A549 (cell line): ENCODE data around the gene ACAD8. TPM values are rescaled to one million over a fixed set of nuclear protein-coding genes. Genes with fewer than 3 reads are reported as not detected.
A peak's percentile ranks its signal among the peaks of the same experiment; 100 is the strongest.

Experiments used
- ATAC-seq, 2 experiments: fragments of 200-7000 bp in 1 of 2; fragments of >200 bp in 1 of 2; cut with Nextera tagmentation in 1 of 2; cut with Tn5 transposase in 1 of 2; 3 replicates each; pipeline versions ENCODE4 v1.8.0 to v1.9.1; 2018 to 2020; ENCODE audit warnings: mild to moderate bottlenecking in 1 of 2, moderate library complexity in 1 of 2
- CTCF ChIA-PET: fragments of 300-600 bp; sonication (Branson Sonifier 250); formaldehyde crosslinking; extraction: SDS; loops from one replicate; lab custom pipeline; 2021; ENCODE audit warnings: antibody characterized with exemption, inconsistent platforms; lab: Yijun Ruan, JAX
- POLR2A ChIA-PET: fragments of 350-600 bp; formaldehyde crosslinking; extraction: SDS; loops from one replicate; lab custom pipeline; 2021; ENCODE audit warnings: antibody characterized with exemption, inconsistent platforms; lab: Yijun Ruan, JAX
- DNase-seq, 2 experiments: peaks; one replicate each; pipeline versions ENCODE4 v3.0.0 to v3.0.0-alpha.2; 2011 to 2016; ENCODE audit warnings: low read depth in 1 of 2, low spot score in 1 of 2
- FAIRE-seq: peaks from 2 replicates; lab custom pipeline; 2011; peaks lifted over from hg19 to GRCh38; lab: Jason Lieb, UNC
- H3K27ac ChIP-seq, 2 experiments: fragments of >200 bp; sonication (Bioruptor Twin); formaldehyde crosslinking; 3 replicates each; pipeline ENCODE4 v1.5.1; 2016 to 2017
- H3K4me1 ChIP-seq: fragments of >200 bp; sonication (Bioruptor Twin); formaldehyde crosslinking; 3 replicates; pipeline ENCODE4 v1.6.1; 2016
- H3K4me2 ChIP-seq: fragments of >200 bp; sonication (Bioruptor Twin); formaldehyde crosslinking; 3 replicates; pipeline ENCODE4 v1.6.1; 2016
- H3K4me3 ChIP-seq: fragments of >200 bp; sonication (Bioruptor Twin); formaldehyde crosslinking; 3 replicates; pipeline ENCODE4 v1.5.1; 2016
- H3K9me3 ChIP-seq: fragments of >200 bp; sonication (Bioruptor Twin); formaldehyde crosslinking; 3 replicates; pipeline ENCODE4 v1.6.1; 2016
- ATOH8 ChIP-seq: fragments of 250-450 bp; sonication (Bioruptor Pico); IDR thresholded peaks from 2 replicates; pipeline ENCODE4 v1.5.0; 2020; ENCODE audit warnings: low read depth, mild to moderate bottlenecking, moderate library complexity
- CBX8 ChIP-seq: fragments of 200-600 bp; sonication (generic); IDR thresholded peaks from 2 replicates; pipeline ENCODE4 v1.6.1; 2016
- CTCF ChIP-seq: fragments of >200 bp; sonication (Bioruptor Twin); formaldehyde crosslinking; IDR thresholded peaks from 3 replicates; pipeline ENCODE4 v1.5.1; 2016
- EHMT2 ChIP-seq: fragments of 200-600 bp; sonication (generic); IDR thresholded peaks from 2 replicates; pipeline ENCODE4 v1.6.1; 2016; ENCODE audit warnings: antibody characterized with exemption, low read depth, mild to moderate bottlenecking, moderate library complexity
- EP300 ChIP-seq, 2 experiments: fragments of >200 bp; sonication (Bioruptor Twin); formaldehyde crosslinking; IDR thresholded peaks; 2 replicates in 1 of 2; 3 replicates in 1 of 2; pipeline ENCODE4 v1.6.1; 2016 to 2017
- FOSB ChIP-seq: fragments of 250-450 bp; sonication (Bioruptor Pico); IDR thresholded peaks from 2 replicates; pipeline ENCODE4 v1.5.0; 2020; ENCODE audit warnings: mild to moderate bottlenecking, moderate library complexity
- FOXS1 ChIP-seq: fragments of 250-450 bp; sonication (Bioruptor Pico); IDR thresholded peaks from 2 replicates; pipeline ENCODE4 v1.5.0; 2020; ENCODE audit warnings: mild to moderate bottlenecking, moderate library complexity
- HEYL ChIP-seq: fragments of 250-450 bp; sonication (Bioruptor Pico); IDR thresholded peaks from 2 replicates; pipeline ENCODE4 v1.8.0; 2021; ENCODE audit warnings: mild to moderate bottlenecking, moderate library complexity
- HMGXB4 ChIP-seq: fragments of 250-450 bp; sonication (Bioruptor Pico); IDR thresholded peaks from 2 replicates; pipeline ENCODE4 v1.5.0; 2021; ENCODE audit warnings: mild to moderate bottlenecking, moderate library complexity, borderline replicate concordance
- HOXB5 ChIP-seq: fragments of 250-450 bp; sonication (Bioruptor Pico); IDR thresholded peaks from 2 replicates; pipeline ENCODE4 v1.5.0; 2020; ENCODE audit warnings: mild to moderate bottlenecking, moderate library complexity
- JUNB ChIP-seq: fragments of >200 bp; sonication (Bioruptor Twin); formaldehyde crosslinking; IDR thresholded peaks from 2 replicates; pipeline ENCODE4 v1.6.1; 2016
- KDM1A ChIP-seq: fragments of 200-600 bp; sonication (generic); IDR thresholded peaks from 2 replicates; pipeline ENCODE4 v1.6.1; 2016; ENCODE audit warnings: low read depth, mild to moderate bottlenecking
- MAZ ChIP-seq: fragments of 150-350 bp; IDR thresholded peaks from 2 replicates; pipeline ENCODE4 v1.6.1; 2014; ENCODE audit warnings: antibody characterized with exemption, low read depth, low read length, borderline replicate concordance
- NFE2L2 ChIP-seq: fragments of 150-350 bp; conservative IDR thresholded peaks from 2 replicates; pipeline ENCODE4 v1.6.1; 2014; ENCODE audit warnings: low read length
- NPAS2 ChIP-seq: fragments of 250-450 bp; sonication (Bioruptor Pico); IDR thresholded peaks from 2 replicates; pipeline ENCODE4 v1.8.0; 2022; ENCODE audit warnings: mild to moderate bottlenecking, moderate library complexity, borderline replicate concordance
- PBX3 ChIP-seq: IDR thresholded peaks from 2 replicates; pipeline ENCODE4 v1.6.1; 2012
- PHF8 ChIP-seq: fragments of 200-600 bp; sonication (generic); IDR thresholded peaks from 2 replicates; pipeline ENCODE4 v1.6.1; 2016; ENCODE audit warnings: low read depth, mild to moderate bottlenecking, antibody characterized with exemption, moderate library complexity, borderline replicate concordance
- RAD21 ChIP-seq, 2 experiments: fragments of >200 bp in 1 of 2; sonication (Bioruptor Twin) in 1 of 2; formaldehyde crosslinking in 1 of 2; IDR thresholded peaks in 1 of 2; conservative IDR thresholded peaks in 1 of 2; 2 replicates in 1 of 2; 3 replicates in 1 of 2; pipeline ENCODE4 v1.6.1; 2012 to 2018; ENCODE audit warnings: inconsistent platforms in 1 of 2
- RARB ChIP-seq: fragments of 250-450 bp; sonication (Bioruptor Pico); IDR thresholded peaks from 2 replicates; pipeline ENCODE4 v1.8.0; 2021; ENCODE audit warnings: mild to moderate bottlenecking, moderate library complexity
- RFX5 ChIP-seq: fragments of 450-650 bp; IDR thresholded peaks from 2 replicates; pipeline ENCODE4 v1.7.1; 2014; ENCODE audit warnings: antibody characterized with exemption, mild to moderate bottlenecking, moderate library complexity
- ZNF302 ChIP-seq: fragments of 250-450 bp; sonication (Bioruptor Pico); IDR thresholded peaks from 2 replicates; pipeline ENCODE4 v1.9.0; 2021; ENCODE audit warnings: inconsistent platforms, mild to moderate bottlenecking, moderate library complexity
- ZSCAN20 ChIP-seq: fragments of 250-450 bp; sonication (Bioruptor Pico); IDR thresholded peaks from 2 replicates; pipeline ENCODE4 v1.8.0; 2022; ENCODE audit warnings: mild to moderate bottlenecking, moderate library complexity
- WGBS: methylation state at CpG from one replicate; pipeline ENCODE4 v1.1.6; 2017; ENCODE audit errors: missing lambda C conversion rate; 5-methylcytosine and 5-hydroxymethylcytosine counted together
- polyA plus RNA-seq, 4 experiments: library from polyadenylated mRNA; depleted of rRNA in 3 of 4; stranded (reverse); fragments of >200 nt; fragmentation: RNase III in 1 of 4; extraction: RNeasy Plus Mini Kit Qiagen cat#74134 plus additional on column Dnase treatment in 1 of 4; gene quantifications; 2 replicates in 3 of 4; 3 replicates in 1 of 4; pipeline ENCODE4 v1.2.3, GENCODE V29; 2011 to 2017
- TF ChIP-seq, protein P1 (sequence below): IDR thresholded peaks from 2 replicates; pipeline ENCODE4 v1.6.1; 2012
- TF ChIP-seq, protein P2 (sequence below): fragments of 150-350 bp; IDR thresholded peaks from 2 replicates; pipeline ENCODE4 v1.6.1; 2014; ENCODE audit warnings: low read depth, mild to moderate bottlenecking, low read length

The ACAD8 gene
- polyA plus RNA-seq, 2 of the 4 experiments (the other 2 are of a cell fraction), result 13.5 to 16.9 TPM

DNA sequence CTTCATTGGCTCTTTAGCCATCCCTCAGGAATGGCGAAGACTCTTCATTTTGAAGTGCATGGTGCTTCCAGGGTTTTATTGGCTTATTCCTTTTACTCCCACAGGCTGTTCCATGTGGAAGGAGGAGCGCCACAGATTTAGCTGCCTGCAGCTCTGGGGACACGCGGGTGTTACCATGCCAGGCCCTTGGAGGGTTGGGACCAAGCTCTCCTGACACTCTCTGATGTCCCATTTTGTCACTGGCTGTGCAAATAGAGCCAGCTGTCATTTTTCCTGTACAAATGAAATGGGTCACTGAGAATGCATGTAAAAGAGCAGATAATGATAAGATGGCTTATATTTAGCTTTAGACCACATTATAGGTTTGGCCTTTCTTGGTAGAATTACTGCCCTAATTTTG lies 9.5 kb upstream of the ACAD8 start:
- H3K27ac ChIP-seq, result no peak overlapping the region
- no peak for DNase-seq
- TF ChIP-seq, protein P1, sequence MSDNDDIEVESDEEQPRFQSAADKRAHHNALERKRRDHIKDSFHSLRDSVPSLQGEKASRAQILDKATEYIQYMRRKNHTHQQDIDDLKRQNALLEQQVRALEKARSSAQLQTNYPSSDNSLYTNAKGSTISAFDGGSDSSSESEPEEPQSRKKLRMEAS, result no peak
- TF ChIP-seq ZNF302 (CRISPR knock-in tag) (no peak), HMGXB4 (no peak), HEYL (CRISPR knock-in tag) (no peak), FOSB (CRISPR knock-in tag) (no peak), FOXS1 (CRISPR knock-in tag) (no peak), CBX8 (no peak), NFE2L2 (no peak), HOXB5 (CRISPR knock-in tag) (no peak), ZSCAN20 (CRISPR knock-in tag) (no peak), EHMT2 (no peak), PHF8 (no peak), KDM1A (no peak), EP300 (IDR thresholded peaks at IDR 0.05) (no peak), MAZ (no peak), ATOH8 (CRISPR knock-in tag) (no peak), RARB (CRISPR knock-in tag) (no peak), JUNB (no peak), NPAS2 (CRISPR knock-in tag) (no peak)
- TF ChIP-seq, protein P2, sequence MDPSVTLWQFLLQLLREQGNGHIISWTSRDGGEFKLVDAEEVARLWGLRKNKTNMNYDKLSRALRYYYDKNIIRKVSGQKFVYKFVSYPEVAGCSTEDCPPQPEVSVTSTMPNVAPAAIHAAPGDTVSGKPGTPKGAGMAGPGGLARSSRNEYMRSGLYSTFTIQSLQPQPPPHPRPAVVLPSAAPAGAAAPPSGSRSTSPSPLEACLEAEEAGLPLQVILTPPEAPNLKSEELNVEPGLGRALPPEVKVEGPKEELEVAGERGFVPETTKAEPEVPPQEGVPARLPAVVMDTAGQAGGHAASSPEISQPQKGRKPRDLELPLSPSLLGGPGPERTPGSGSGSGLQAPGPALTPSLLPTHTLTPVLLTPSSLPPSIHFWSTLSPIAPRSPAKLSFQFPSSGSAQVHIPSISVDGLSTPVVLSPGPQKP, result no peak
- no peak overlapping the region for H3K4me3 ChIP-seq
- WGBS, result 96% methylated on average over 4 of the region's 4 CpGs
- POLR2A ChIA-PET, result interaction anchor here (1.3 kb wide), 1 partner anchor 19 kb away, joined by 3 read pairs; the partner anchor contains the start of gene VPS26B
- CTCF ChIA-PET, result interaction anchor here (0.6 to 2.1 kb wide), 8 partner anchors 10 to 317 kb away, joined by 3 to 12 read pairs (median 6); partner anchors contain the start of genes ACAD8, NCAPD3, THYN1 and VPS26B
- no peak for FAIRE-seq
- no peaks in the 10 kb centered on the region for H3K9me3 ChIP-seq
- no peaks in the 10 kb centered on the region for H3K4me1 ChIP-seq
- ATAC-seq, result no peak
- no peak overlapping the region for H3K4me2 ChIP-seq

DNA sequence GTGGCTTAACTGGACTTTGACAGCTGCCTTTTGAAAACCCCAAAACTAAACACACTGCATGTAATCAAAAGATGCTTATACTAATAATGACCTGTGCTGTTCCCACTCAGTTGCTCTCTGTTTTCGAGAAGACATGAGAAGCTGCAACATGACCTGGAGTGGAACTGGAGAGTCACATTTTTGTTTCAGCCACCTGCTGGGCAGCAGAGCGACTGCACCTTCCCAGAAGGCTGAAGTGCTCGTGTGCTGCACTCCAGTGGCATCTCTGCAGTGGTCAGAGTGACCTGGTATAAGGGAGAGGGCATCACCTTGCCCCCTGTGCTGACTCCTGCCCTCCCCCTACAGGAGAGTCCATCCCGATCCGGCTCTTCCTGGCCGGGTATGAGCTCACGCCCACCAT lies 8.8 kb upstream of the ACAD8 start:
- no peak for FAIRE-seq

More for the DNA sequence above, 8.8 kb upstream of the ACAD8 start:
- DNase-seq (peak in 1 of 2 experiments; percentile 30), ATAC-seq (peak; percentile 94)
- POLR2A ChIA-PET, result interaction anchor here (1.3 kb wide), 1 partner anchor 20 kb away, joined by 3 read pairs; the partner anchor contains the start of gene VPS26B
- Histone ChIP-seq H3K27ac (no peak overlapping the region), H3K4me1 (no peaks in the 10 kb centered on the region), H3K4me2 (no peak overlapping the region), H3K4me3 (no peak overlapping the region), H3K9me3 (no peaks in the 10 kb centered on the region)
- CTCF ChIA-PET, result interaction anchor here (0.6 to 2.1 kb wide), 8 partner anchors 10 to 317 kb away, joined by 3 to 12 read pairs (median 6); partner anchors contain the start of genes ACAD8, NCAPD3, THYN1 and VPS26B
- 65% methylated on average over 6 of the region's 7 CpGs for WGBS
- TF ChIP-seq RFX5 (no peak), RAD21 (conservative IDR thresholded peaks at IDR 0.05 in 1 of 2, IDR thresholded peaks at IDR 0.05 in 1 of 2) (0 out of 5 replicates have a peak, but pooled peaks have one; percentile 7 to 13), PBX3 (no peak), CTCF (peak; percentile 10; the same call in 1 of the 3 replicates)
